Measurements from ENCODE around the gene SERTAD3. TPM values are rescaled to one million over a fixed set of nuclear protein-coding genes. Genes with fewer than 3 reads are reported as not detected.
A peak's percentile ranks its signal among the peaks of the same experiment; 100 is the strongest.
"Not testable (repeated sequence)": the region's sequence is repeated elsewhere in the genome, so short reads cannot be mapped to it uniquely, and the experiment has no call there.

SERTAD3 gene
- total RNA-seq, 1 experiment from 2014 or later = 38.3 TPM

DNA sequence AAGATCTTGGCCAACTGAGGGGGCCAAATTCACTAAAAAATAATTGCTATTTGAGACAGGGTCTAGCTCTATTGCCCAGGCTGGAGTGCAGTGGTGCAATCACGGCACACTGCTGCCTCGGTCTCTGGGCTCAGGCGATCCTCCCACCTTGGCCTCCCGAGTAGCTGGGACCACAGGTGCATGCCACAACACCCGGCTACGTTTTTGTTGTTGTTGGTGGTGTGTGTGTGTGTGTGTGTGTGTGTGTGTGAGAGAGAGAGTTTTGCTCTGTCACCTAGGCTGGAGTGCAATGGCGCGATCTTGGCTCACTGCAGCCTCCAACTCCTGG is 35.6 kb downstream of the SERTAD3 start:
- DNase-seq, H3K9me3 ChIP-seq, H3K27me3 ChIP-seq, H3K4me3 ChIP-seq, H3K36me3 ChIP-seq: not testable (repeated sequence)

DNA sequence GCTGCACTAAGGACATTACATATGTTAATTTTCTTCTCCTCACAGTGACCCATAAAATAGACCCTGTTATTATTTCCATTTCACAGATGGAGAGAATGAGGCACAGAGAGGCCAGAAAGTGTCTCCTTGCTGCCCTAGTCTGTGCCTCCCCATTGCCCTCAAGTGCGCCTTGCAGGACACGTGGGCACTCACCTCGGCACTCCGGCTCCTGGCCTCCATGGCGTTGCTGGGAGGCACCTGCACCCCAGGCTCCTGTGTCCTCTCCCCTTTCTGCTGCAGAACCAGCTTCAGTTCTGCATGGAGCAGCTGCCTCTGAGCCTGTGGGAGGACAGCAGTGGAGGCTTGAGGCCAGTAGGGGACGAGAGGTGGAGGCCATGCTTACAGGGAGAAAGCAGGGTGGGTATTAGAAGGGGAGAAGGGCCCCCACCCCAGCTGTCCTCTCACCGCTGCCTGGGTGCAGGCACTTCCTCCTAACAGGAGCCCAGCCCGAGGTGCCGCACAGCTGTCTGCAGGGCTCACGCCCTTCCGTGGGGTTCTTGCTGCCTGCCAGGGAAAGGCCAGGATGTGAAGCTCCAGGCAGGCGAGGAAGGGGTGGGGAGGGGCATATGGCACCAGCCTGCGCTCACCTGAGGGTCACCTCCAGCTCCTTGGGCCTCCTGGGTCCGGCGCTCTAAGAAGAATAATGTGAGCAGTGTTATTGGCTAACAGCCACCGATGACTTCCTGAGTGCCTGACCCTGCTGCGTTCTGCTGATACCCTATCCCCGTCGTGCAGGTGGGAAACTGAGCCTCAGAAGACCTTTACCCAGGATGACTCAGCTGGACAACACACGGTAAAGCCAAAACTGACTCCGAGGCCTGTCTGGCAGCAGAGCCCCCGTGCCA is 36.2 kb downstream of the SERTAD3 start:
- Histone ChIP-seq H3K4me3 (no peak overlapping the region), H3K36me3 (no peaks in the 10 kb centered on the region), H3K9me3 (no peaks in the 10 kb centered on the region), H3K27me3 (no peaks in the 10 kb centered on the region)
- no peak for DNase-seq

DNA sequence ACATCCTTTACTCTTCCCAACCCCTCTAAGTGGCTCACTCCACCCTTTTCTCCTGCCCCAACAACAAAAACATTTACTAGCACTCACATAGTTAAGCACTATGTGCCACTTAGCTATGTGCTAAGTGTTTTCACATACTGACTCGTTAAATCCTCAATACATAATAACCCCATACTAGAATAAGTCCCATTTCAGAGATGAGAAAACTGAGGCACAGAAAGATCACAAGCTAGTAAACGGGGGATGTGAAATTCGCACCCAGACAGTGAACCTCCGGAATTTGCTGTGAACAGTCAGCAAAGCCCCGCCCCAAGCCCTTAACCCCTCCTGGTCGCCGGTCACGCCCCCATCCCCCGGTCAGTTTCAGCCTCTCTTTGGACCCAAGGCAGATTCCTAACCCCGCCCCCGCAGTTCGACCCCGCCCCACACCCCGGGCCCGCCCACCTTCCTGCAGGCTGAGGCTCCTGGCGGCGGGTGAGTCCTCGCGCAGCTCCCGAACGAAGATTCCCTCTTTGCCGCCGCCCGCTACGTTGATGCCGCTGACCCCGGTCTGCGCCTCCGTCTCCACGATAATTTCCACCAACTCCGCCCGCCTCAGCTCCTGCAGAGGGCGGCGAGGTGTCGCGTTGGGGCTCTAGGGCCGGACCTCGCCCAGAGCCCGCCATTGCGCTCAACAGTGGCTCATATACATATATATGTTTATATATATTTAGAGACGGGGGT is 40.7 kb downstream of the SERTAD3 start:
- DNase-seq = peak; percentile 97
- H3K9me3 ChIP-seq = no peaks in the 10 kb centered on the region
- H3K4me3 ChIP-seq = peak overlapping the region; percentile 63
- no peaks in the 10 kb centered on the region for H3K27me3 ChIP-seq
- H3K36me3 ChIP-seq = no peaks in the 10 kb centered on the region

DNA sequence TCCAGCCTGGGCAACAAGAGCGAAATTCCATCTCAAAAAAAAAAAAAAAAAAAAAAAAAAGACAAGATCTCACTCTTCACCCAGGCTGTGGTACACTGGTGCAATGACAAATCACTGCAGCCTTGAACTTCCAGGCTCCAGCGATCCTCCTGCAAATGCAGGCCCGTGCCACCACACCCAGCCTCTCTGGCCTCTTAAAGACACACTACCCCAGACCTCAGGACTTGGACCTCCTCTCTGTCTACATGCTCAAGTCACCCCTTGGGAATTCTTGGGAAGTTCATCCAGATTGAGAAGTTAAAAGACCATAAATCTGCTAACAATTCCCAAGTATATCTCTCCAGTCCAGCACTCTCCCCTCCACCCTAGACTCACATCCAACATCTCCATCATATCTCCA is 43.6 kb downstream of the SERTAD3 start:
- H3K36me3 ChIP-seq = no peaks in the 10 kb centered on the region
- DNase-seq = no peak
- no peaks in the 10 kb centered on the region for H3K9me3 ChIP-seq
- H3K4me3 ChIP-seq = no peak overlapping the region
- H3K27me3 ChIP-seq = no peaks in the 10 kb centered on the region

DNA sequence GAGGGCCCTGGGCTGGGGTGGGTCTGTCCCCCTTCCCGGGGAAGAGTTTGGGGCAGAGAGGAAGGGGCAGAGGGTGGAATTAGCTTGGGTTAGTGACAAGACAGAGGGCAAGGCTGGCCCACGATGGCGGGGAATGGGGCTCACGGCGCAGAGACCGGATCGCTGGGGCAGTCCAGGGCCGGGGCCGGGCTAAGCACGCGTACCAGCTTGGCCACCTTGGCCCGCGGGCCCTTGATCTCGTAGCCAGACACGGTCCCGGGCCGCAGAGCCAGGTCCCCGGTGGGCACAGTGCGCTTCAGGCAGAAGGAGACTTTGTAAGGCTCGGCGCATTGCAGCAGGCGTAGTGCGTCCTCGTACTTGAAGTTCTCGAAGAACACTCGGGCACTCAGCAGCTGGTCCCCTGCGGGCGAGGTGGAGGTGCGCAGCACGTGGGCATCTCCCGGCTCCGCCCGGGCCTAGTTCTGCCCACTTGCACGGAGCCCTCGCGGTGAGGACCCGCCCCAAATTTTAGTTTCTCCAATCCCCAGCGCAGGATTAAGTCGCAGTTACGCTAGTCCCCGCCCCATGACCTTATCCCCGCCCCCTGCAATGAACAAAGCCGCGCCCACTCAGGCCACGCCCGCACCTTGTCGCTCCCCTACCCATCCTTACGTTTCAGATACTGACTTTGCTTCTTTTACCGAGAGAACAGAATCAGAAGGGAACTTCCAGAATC is 45.6 kb downstream of the SERTAD3 start:
- DNase-seq = no peak

DNA sequence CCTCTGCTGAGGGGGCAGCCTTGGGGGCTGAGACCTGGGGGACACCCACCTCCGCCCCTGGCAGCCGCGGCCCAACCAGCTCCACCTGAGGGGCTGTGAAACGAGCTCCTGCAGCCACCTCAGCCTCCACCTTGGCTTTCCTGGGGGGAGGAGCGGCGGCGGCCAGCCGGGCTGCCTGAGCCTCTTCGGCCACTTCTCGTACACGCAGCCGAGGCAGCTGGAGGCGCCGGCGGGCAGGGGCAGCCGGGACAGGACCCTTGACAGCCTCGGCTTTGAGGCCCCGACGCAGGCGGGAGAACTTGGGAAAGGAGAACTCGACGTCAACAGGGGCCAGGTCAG is 46.6 kb downstream of the SERTAD3 start:
- no peak for DNase-seq
- Histone ChIP-seq H3K36me3 (no peaks in the 10 kb centered on the region), H3K27me3 (no peaks in the 10 kb centered on the region), H3K4me3 (no peak overlapping the region), H3K9me3 (no peaks in the 10 kb centered on the region)

More for the DNA sequence above, 45.6 kb downstream of the SERTAD3 start:
- Histone ChIP-seq H3K4me3 (no peak overlapping the region), H3K9me3 (no peaks in the 10 kb centered on the region), H3K36me3 (no peaks in the 10 kb centered on the region), H3K27me3 (no peaks in the 10 kb centered on the region)

DNA sequence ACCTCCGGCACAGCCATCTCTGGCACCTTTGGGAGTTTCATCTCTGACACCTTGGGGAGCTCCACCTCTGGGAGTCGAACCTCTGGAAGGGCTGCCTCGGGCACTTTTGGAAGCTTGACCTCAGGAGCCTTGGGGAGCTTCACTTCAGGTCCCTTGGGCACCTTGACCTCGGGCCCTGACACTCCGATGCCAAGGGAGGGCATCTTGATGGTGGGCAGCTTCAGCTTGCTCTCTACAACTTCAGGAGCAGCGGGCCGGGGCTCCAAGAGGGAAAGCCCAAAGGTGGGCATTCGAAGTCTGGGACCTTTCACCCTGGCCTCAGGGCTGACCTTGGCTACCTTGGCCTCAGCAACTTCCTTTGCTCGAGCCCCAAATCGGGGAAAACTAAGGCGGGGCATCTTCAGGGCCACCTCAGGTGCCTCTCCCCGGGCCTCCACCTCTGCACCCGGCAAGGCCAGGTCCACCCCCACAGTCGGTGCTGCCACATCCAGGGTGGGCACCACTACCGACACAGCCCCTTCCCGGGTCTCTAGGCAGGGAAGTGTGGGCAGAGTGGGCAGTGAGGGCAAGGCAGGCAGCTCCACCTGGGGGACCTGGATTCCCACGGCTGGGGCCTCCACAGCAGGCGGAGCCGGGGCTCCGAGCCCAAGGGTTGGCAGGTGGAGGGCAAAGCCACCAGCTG is 47.1 kb downstream of the SERTAD3 start:
- no peaks in the 10 kb centered on the region for H3K9me3 ChIP-seq
- no peaks in the 10 kb centered on the region for H3K27me3 ChIP-seq
- no peak overlapping the region for H3K4me3 ChIP-seq
- no peak for DNase-seq
- H3K36me3 ChIP-seq = no peaks in the 10 kb centered on the region

DNA sequence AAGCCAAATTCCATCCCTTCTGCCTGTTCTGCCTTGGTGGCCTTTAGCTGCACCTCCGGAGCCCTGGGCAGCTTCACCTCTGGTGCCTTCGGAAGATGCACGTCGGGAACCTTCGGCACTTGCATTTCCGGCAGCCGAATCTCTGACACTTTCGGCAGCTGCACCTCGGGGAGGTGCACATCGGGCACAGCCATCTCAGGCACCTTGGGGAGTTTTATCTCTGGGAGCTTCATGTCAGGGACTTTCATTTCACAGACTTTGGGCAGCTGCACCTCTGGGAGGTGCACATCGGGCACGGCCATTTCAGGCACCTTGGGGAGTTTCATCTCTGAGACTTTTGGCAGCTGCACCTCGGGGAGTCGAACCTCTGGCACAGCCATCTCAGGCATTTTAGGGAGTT is 48.2 kb downstream of the SERTAD3 start:
- Histone ChIP-seq H3K27me3 (no peaks in the 10 kb centered on the region), H3K4me3 (no peak overlapping the region), H3K9me3 (no peaks in the 10 kb centered on the region), H3K36me3 (no peaks in the 10 kb centered on the region)
- DNase-seq = no peak

DNA sequence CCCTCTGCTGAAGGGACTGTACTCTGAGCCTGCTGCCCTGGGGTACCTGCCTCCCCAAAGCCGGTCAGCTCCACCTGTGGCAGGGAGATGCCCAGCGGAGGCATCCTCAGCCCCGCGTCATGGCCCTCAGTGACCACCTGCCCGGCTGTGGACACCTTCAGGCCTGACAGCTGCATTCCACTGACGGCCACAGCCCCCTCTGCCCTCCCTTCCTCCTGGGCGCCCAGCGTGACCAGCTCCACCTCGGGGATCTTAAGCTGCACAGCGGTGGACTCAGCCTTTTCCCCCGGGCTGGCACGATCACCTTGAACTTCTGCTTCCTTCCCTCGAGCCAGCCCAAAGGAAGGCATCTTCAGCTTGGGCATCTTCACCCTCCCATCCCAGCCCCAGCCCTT is 49.3 kb downstream of the SERTAD3 start:
- Histone ChIP-seq H3K4me3 (no peak overlapping the region), H3K36me3 (no peaks in the 10 kb centered on the region), H3K27me3 (no peaks in the 10 kb centered on the region), H3K9me3 (no peaks in the 10 kb centered on the region)
- no peak for DNase-seq

DNA sequence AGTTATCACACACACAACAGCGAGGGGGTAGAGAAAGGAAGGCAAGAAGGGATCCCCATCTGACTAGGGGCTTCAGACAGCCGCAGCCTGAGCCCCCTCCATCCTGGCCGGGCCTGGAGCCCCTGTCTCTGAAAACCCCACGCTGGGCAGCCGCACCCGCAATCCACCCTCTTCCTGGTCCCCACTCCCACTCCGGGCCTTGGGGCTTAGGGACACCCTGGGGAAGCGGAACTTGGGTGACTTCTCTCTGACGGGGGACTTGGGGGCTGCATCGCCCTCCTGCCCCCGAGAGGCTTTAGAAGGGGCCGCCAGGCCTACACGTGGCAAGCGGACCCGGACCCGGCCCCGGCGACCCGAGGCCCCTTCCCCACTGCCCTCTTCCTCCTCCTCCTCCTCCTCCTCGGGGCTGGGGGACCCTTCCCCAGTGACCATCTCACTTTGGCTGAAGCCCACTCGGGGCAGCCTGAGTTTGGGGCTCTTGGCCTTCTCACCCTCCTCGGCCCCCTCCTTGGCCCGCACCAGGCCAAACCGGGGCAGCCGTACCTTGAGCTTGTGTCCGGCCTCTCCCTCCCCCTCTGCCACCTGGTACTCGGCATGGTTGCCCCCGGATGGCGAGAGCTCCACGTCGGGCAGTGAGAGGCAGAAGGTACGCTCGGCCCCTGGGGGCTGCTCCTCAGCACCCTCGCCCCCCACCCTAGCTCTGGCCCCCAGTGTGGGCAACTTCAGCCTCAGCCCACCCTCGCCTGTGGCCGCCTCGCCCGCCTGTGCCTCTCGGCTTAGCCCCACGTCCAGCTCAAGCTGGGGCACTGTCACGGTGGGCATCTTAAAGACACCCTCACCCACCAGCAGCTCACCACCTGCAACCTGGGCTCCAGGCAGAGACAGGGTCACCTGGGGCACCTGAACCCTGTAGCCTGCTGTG is 50.0 kb downstream of the SERTAD3 start:
- H3K36me3 ChIP-seq = no peaks in the 10 kb centered on the region
- DNase-seq = no peak
- no peaks in the 10 kb centered on the region for H3K9me3 ChIP-seq
- no peaks in the 10 kb centered on the region for H3K27me3 ChIP-seq
- H3K4me3 ChIP-seq = no peak overlapping the region

DNA sequence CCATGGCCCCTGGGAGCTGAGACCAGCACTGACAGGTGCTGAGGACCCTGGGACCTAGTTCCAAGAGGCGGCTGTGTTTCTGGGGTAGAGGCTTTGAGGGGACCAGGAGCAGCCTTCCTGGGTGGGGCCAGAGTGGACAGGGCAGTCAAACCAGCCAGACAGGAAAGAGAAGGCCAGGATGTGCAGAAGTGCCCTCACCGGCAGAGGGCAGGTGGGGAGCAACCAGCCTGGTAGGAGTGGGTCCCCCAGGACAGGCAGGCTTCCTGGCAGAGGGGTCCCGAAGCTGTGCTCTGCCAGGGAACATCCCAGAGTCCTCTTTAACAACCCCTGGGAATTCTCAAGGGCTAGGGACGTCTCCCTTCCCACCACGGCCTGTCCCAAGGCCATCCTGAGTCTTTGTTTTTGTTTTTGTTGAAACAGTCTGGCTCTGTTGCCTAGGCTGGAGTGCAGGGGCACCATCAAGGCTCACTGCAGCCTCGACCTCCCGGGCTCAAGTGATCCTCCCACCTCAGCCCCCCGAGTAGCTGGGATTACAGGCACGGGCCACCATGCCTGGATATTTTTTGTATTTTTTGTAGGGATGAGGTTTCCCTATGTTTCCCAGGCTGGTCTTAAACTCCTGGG is 51.1 kb downstream of the SERTAD3 start:
- Histone ChIP-seq H3K36me3 (no peaks in the 10 kb centered on the region), H3K9me3 (no peaks in the 10 kb centered on the region), H3K27me3 (no peaks in the 10 kb centered on the region), H3K4me3 (no peak overlapping the region)
- no peak for DNase-seq

DNA sequence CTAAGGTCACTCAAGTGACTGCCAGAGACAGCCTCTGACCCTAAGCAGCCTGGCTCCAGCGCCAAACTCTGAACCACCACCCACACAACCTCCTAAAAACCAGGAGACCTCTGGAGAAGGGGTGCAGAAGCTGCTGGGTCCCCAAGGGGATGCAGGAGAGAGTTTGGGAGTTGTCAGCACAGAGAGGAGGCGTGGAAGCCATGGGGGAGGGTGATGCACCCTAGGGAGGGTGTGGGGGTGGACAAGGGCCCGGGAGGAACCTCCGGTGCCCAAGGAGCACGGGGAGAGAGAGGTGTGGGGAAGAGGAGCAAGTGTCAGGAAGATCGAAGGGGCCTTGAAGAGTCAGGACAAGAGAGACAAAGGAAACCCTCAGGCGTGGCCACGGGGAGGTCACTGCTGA is 52.0 kb downstream of the SERTAD3 start:
- no peaks in the 10 kb centered on the region for H3K9me3 ChIP-seq
- no peak for DNase-seq
- H3K4me3 ChIP-seq = no peak overlapping the region
- H3K36me3 ChIP-seq = no peaks in the 10 kb centered on the region
- H3K27me3 ChIP-seq = no peaks in the 10 kb centered on the region
